Measurements from ENCODE around the gene AK3. TPM values are rescaled to one million over a fixed set of nuclear protein-coding genes. Genes with fewer than 3 reads are reported as not detected.

AK3 gene
- total RNA-seq, 1 experiment from 2014 or later, result 41.5 TPM

DNA sequence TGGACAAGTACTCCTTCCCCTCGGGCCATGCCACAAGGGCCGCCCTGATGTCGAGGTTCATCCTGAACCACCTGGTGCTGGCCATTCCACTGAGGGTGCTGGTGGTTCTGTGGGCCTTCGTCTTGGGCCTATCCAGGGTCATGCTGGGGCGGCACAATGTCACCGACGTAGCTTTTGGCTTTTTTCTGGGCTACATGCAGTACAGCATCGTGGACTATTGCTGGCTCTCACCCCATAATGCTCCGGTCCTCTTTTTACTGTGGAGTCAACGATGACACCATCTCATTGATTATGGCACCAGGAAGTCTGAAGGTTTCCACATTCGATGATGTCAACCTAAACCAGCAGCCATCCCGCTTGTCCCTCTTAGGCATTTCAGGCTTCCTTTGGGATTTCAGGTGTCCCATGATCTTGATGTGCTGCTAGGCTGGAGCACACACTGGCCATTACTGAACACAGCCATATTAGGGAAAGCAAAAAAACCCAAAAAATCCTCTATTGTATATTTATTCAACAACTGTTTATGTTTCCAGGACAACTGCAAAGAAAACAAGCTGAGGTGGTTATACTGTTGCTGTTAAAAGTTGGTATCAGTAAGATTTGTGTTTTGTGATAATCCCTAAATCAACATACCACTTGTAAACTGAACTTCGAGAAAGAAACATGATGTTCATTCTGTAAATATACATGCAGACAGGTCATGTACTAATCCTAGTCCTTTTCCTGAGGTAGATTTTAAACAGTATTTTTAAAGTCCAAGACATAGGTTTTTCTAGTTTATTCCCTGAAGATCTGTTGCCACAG, 77.8 kb downstream of the AK3 start:
- peaks cover 11% of the 10 kb centered on the region for H3K4me1 ChIP-seq (ENCODE audit: insufficient read depth, low read length)
- H2BK5ac ChIP-seq (ENCODE audit: insufficient read length, low read length), result no peak overlapping the region
- H3K9ac ChIP-seq (ENCODE audit: extremely low read depth, insufficient read length, low read length), result peak overlapping the region; percentile 12
- peak overlapping the region; percentile 46 for H3K4me2 ChIP-seq (ENCODE audit: insufficient read depth, insufficient read length, low read length)
- DNase-seq, result no peak
- no peaks in the 10 kb centered on the region for H3K9me3 ChIP-seq (ENCODE audit: control insufficient read depth, low read depth, low read length)
- no peak overlapping the region for H2AK5ac ChIP-seq (ENCODE audit: insufficient read length, low read length)
- H3K79me2 ChIP-seq (ENCODE audit: insufficient read depth, low read length), result no peaks in the 10 kb centered on the region; the same call in 1 of the 2 replicates
- no peak overlapping the region for H3K23ac ChIP-seq (ENCODE audit: insufficient read length, low read depth, low read length)
- Mint-ChIP-seq H3K4me1 (peaks cover 53 to 54% of the 10 kb centered on the region in 2 experiments), H3K9me3 (peaks cover 2% of the 10 kb centered on the region in 2 experiments; a peak in 2 of 5 replicates), H3K4me3 (peak overlapping the region; percentile 80 to 89), H3K27ac (peak overlapping the region in 2 of 3 experiments; percentile 10 to 73; a peak in 3 of 7 replicates), H3K27me3 (ENCODE audit: low read depth) (peaks cover 5% of the 10 kb centered on the region; the same call in 1 of the 2 replicates), H3K36me3 (ENCODE audit: insufficient read depth in 1 of 3, low read depth in 3 of 3) (peaks cover 0 to 5% (median 0%) of the 10 kb centered on the region in 3 experiments; a peak in 2 of 7 replicates)
- H2AFZ ChIP-seq (ENCODE audit: low read length), result no peak overlapping the region
- no CpG with 5 or more reads among the region's 13 CpGs for WGBS (ENCODE audit: extremely low coverage, insufficient read length, low lambda C conversion rate)
- H2BK120ac ChIP-seq (ENCODE audit: low read depth, low read length, poor library complexity, severe bottlenecking), result no peak overlapping the region
- no peak overlapping the region for H4K5ac ChIP-seq (ENCODE audit: insufficient read length, low read depth, low read length)
- no peak overlapping the region for H2BK12ac ChIP-seq (ENCODE audit: insufficient read length, low read depth, low read length)
- H3K4ac ChIP-seq (ENCODE audit: low read depth, low read length), result no peak overlapping the region
- no peak overlapping the region for H3K56ac ChIP-seq (ENCODE audit: insufficient read length, low read depth, low read length)
- no peaks in the 10 kb centered on the region for H3K27me3 ChIP-seq (ENCODE audit: insufficient read depth, low read length)
- H4K91ac ChIP-seq (ENCODE audit: insufficient read length, low read depth, low read length), result no peak overlapping the region
- TF ChIP-seq, protein P1, sequence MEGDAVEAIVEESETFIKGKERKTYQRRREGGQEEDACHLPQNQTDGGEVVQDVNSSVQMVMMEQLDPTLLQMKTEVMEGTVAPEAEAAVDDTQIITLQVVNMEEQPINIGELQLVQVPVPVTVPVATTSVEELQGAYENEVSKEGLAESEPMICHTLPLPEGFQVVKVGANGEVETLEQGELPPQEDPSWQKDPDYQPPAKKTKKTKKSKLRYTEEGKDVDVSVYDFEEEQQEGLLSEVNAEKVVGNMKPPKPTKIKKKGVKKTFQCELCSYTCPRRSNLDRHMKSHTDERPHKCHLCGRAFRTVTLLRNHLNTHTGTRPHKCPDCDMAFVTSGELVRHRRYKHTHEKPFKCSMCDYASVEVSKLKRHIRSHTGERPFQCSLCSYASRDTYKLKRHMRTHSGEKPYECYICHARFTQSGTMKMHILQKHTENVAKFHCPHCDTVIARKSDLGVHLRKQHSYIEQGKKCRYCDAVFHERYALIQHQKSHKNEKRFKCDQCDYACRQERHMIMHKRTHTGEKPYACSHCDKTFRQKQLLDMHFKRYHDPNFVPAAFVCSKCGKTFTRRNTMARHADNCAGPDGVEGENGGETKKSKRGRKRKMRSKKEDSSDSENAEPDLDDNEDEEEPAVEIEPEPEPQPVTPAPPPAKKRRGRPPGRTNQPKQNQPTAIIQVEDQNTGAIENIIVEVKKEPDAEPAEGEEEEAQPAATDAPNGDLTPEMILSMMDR (conservative IDR thresholded peaks at IDR 0.05), result no peak
- no peak overlapping the region for H4K8ac ChIP-seq (replicated peaks; ENCODE audit: insufficient read length, low read depth, low read length)
- peaks cover 3% of the 10 kb centered on the region for H4K20me1 ChIP-seq (ENCODE audit: control insufficient read depth, insufficient read depth, insufficient read length)
- no peaks in the 10 kb centered on the region for H3K79me1 ChIP-seq (ENCODE audit: insufficient read depth, low read depth, low read length, poor library complexity, severe bottlenecking)
- peak overlapping the region; percentile 62 for H3K14ac ChIP-seq (ENCODE audit: insufficient read depth, low read length)
- H3K27ac ChIP-seq (ENCODE audit: insufficient read length, low read depth, low read length), result no peak overlapping the region
- H2BK20ac ChIP-seq (ENCODE audit: low read depth, low read length, poor library complexity, severe bottlenecking), result no peak overlapping the region
- H3T11ph ChIP-seq (ENCODE audit: low read length), result no peak overlapping the region
- H2BK15ac ChIP-seq (ENCODE audit: low read depth, low read length), result no peak overlapping the region
- peaks cover 4% of the 10 kb centered on the region for H3K23me2 ChIP-seq (ENCODE audit: insufficient read length, low read depth, low read length, poor library complexity, severe bottlenecking)
- peak overlapping the region; percentile 56 for H3K18ac ChIP-seq (ENCODE audit: insufficient read length, low read depth, low read length)
